ENCODE measurements around the gene SOX30.

The SOX30 gene

DNA sequence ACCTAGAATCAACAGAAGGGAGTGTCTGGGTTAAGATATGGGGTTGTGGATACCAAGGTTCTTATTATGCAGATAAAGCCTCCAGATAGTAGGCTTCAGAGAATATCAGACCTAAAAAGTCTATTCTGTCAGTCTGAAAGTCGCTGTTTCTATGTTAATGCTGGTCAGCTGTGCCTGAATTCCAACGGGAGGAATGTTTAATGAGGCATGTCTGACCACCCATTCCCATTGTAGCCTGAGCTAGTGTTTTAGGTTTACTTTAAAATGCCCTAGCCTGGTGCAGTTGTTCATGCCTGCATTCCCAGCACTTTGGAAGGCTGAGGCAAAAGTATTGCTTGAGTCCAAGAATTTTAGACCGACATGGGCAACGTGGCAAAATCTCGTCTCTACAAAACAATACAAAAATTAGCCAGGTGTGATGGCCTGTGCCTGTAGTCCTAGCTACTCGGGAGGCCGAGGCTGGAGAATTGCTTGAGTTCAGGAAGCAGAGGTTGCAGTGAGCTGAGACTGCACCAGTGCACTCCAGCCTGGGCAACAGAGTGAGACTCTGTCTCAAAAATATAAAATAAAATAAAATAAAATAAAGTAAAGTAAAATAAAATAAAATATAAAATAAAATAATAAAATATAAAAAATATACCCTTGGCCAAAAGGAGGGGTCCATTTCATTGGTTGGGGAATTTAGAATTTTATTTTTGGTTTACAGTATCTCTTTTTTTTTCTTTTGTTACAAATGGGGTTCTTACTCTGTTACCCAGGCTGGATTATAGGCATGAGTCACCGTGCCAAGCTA lies 7.8 kb upstream of the SOX30 start:
- no peak for DNase-seq (ENCODE audit: low read depth in 3 of 3)

DNA sequence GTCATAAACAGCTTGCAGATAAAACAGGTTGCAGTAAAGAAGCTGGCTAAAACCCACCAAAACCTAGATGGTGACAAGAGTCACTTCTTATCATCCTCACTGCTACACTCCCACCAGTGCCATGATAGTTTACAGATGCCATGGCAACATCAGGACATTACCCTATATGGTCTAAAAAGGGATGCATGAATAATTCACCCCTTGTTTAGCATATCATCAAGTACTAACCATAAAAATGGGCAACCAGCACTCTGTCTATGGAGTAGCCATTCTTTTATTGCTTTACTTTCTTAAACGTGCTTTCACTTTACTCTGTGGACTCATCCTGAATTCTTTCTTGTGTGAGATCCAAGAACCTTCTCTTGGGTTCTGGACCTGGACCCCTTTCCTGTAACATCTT lies 6.7 kb upstream of the SOX30 start:
- DNase-seq (ENCODE audit: low read depth in 3 of 3) = no peak

GRCh38 chr5:157657516-157657915 lies 5.3 kb upstream of the SOX30 start:
- no peak for DNase-seq (ENCODE audit: low read depth in 3 of 3)

GRCh38 chr5:157651623-157652376 lies 438 bp downstream of the SOX30 start:
- peak; percentile 52 to 79 (median 60) for DNase-seq (ENCODE audit: low read depth in 3 of 3)

DNA sequence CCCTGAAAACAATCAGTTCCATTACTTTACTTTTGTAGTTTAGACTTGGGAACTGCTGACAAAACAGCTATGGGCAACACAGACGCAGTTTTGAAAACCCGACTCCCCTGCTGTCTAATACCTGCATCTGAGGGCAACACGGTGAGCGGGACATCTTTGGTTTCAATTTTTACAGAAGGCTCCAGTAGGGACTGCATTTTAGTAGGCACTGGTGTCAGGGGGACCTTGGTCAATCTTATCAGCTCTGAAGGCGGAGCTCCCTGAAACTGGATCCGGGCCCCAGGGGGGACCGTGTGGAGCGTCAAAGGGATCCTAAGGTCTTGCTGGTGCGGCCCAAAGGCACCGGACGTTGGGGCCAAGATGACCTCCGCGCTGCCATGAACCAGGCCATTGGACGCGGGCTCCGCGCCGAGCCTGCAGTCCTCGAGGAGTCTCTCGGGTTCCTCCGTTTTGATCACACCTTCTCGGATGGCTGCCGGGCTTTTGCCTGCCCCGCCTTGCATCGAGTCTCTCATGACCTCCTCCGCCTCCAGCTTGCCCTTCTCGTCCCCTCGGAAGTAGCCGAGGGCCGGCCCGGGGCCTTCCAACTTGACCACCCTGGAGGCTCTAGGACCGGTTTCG lies 1.1 kb downstream of the SOX30 start:
- DNase-seq (ENCODE audit: low read depth in 3 of 3) = no peak

DNA sequence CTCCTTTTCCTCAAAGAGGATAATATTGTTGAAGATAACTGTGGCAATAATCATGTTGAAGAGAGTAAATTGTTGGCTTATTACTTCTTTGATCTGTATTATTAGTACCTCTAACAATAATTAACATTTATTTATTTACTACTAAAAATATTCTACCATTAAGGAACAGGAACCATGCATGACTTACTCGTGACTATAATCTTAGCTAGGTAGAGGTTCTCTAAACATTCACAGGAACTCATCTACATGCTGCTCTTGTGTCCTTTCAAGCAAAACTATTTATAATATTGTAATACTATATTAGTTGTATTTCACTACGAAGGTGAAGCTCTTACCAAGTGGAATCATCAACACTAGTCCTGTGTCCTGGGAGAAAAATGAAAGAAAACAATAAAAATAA lies 3.1 kb downstream of the SOX30 start:
- DNase-seq (ENCODE audit: low read depth in 3 of 3) = no peak

DNA sequence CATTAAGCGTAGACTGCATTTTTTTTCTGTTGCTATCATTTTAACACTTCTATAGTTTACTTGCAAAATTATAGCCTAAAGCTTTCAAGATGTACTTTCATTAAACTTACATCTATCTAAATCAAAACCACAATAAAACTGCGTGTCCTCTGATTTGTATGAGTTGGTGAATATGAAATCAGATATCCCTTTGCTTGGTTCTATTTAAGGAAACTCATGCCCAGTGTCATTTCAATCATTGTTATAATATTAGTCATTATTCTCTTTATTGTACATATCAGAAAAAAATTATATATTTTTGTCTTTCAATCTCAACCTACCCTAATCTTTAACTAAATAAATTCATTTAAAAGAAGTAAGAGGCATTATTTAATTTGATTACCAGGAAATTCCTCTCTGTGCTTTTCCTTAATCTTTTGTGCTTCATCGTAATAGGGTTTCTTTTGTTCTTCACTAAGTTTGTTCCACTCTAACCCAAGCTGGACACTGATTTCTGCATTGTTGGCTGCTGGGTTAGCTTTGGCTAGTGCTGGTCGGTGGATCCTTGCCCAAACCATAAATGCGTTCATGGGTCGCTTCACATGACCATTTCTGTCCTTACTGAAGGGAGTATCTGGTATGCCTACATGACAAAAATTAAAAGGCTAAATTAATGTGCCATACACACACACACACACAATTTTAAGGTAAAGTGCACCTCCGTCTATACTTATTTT lies 3.8 kb downstream of the SOX30 start:
- DNase-seq (ENCODE audit: low read depth in 3 of 3) = no peak

GRCh38 chr5:157640406-157641066 lies 11.7 kb downstream of the SOX30 start:
- no peak for DNase-seq (ENCODE audit: low read depth in 3 of 3)

GRCh38 chr5:157630341-157630740 lies 21.9 kb downstream of the SOX30 start:
- DNase-seq (ENCODE audit: low read depth in 3 of 3) = no peak

DNA sequence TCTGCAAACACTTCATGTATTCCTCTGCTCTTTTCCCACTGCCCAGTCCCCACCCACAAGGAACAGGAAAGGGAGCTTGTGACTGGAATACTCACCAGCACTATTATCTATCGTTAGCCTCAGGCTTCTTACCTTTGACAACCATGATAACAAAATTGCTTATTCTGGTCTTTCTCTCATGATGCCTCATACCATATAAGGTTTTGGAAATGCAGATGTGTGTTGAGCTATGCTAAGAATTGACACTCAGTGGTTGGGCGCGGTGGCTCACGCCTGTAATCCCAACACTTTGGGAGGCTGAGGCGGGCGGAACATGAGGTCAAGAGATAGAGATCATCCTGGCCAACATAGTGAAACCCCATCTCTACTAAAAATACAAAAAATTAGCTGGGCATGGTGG lies 25.4 kb downstream of the SOX30 start:
- DNase-seq (ENCODE audit: low read depth in 3 of 3) = no peak

DNA sequence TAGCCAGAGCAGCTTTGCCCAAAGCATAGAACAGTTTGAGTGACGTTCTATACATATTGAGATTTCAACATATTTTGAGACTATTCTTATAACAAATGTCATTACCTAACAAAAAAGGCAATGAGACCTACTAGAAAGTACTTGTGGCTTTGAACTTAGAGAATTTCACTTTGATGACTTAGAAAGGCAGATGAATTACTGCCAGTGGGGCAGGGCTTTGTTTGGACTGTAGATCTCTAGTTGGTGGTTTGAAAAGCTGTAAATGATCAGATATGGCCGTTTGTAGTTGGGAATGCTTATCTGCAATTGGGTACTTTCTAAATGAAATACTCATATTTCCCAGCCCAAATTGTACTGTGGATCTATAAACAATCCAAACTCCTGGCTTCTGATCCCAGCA lies 28.1 kb downstream of the SOX30 start:
- no peak for DNase-seq (ENCODE audit: low read depth in 3 of 3)

DNA sequence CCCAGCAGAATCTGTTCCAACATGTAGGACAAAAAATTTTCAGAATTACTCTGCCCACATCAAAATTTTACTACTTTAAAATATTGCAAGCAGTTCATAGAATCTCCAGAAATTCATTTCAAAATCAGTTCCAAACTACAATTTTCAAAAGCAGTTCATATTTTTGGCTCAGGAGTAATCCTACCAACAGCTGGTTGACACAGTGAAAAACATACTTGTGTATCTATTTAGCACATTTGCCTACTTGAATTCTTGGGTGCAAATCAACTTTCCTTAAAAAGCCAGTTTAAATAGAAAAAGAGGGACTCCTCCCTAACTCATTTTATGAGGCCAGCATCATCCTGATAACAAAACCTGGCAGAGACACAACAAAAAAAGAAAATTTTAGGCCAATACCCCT lies 31.5 kb downstream of the SOX30 start:
- DNase-seq (ENCODE audit: low read depth in 3 of 3) = no peak

GRCh38 chr5:157618191-157618765 lies 34.0 kb downstream of the SOX30 start:
- DNase-seq (ENCODE audit: low read depth in 3 of 3) = no peak

- no peak for DNase-seq (ENCODE audit: low read depth in 3 of 3)
Observed at GRCh38 chr5:157616785-157617184, 35.5 kb downstream of the SOX30 start.

DNA sequence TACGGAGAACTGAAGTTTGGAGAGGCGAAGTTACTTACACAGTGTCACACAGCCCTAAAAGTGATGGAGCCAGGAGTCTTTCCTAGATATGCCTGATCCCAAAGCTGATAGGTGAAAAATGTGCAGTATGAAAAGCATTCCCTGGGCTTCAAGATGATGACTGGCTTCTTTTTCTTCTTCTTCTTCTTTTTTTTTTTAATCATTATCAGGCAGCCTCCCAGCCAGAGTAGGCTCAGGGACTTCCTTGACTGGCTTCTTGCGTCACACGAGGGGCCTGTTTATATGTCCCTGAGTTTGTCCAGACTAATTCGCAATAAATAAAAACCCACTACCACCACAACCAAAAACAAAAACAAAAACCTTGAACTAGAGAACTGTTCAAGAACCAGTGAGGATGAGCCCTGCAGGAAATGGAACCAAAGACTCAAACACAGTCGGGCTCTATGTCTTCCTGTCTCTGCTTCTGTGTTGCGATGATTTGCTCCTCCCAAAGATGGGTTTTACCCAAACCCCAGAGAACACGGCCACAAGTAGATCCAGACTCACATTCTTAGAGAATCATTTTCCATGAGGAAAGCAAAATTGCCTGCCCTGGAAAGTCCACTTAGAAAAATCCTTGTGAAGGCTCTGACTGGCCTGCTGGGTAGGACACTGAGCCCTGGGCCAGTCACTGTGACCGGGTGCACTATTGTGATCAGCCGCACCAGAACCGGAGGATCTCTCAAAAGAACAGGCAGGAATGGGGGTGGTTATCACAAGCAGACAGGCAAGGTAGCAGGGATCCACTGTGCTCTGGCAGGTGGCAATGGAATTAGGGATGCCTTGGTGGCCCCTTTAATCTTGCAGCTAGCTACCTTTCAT lies 38.6 kb downstream of the SOX30 start:
- DNase-seq (ENCODE audit: low read depth in 3 of 3) = no peak

GRCh38 chr5:157612581-157612980 lies 39.7 kb downstream of the SOX30 start:
- DNase-seq (ENCODE audit: low read depth in 3 of 3) = no peak

DNA sequence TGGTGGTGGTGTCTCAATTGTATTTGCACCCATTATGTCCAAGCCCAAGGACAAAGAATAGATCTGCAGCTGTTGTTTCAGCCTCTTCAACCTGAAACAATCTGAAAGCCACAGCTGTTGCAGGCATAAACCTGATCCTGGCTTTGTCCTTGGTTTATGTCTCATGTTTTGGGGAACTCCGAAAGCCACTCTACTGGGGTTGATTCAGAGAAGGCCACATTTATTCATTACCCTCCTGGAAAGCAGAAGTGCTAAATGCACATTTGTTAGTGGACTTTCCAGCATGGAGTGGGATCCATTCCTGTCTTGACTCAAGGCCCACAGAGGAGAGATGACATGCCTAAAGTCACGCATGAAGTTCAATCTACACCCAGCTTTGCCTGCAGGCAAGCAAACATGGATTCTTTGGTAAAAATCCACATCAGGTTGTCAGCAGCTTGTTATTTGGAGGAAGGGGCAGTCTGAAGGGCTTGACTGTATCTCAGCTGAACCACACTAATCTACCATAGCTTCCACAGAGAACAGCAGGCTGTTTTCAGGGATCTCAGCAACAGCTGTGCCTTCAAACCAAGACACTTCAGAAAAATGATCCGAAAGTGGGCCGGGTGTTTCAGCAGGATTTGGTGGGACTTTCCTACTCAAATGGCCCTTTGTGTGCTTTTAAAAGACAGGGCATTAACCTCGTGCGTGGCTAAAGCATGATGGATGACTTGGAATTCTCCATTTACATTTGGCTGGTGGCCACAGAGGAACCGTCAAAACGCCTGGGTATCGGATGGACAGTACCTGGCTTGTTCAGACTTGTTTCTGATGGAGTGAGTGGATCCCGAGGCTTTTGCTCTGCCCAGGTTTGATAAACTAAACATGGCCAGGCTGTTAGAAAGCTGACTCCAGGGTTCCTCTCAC lies 40.4 kb downstream of the SOX30 start:
- no peak for DNase-seq (ENCODE audit: low read depth in 3 of 3)

DNA sequence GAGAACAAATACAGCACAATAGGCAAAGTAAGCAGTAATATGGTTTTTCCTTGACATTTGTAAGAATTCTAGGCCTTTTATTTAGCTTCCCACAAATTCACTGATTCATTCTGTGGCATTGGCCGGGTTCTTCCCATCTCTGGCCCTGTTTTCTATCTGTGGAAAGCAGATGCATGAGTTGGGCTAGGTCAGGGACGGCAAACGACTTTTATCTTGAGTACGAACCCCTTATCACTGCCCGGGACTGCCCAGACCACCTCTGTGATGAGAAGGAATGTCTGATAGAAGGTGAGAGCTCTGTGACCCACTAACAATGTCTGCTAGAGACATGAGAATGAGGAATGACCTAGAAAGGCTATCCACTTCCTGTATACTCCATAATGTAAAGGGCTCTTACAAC lies 41.2 kb downstream of the SOX30 start:
- no peak for DNase-seq (ENCODE audit: low read depth in 3 of 3)

DNA sequence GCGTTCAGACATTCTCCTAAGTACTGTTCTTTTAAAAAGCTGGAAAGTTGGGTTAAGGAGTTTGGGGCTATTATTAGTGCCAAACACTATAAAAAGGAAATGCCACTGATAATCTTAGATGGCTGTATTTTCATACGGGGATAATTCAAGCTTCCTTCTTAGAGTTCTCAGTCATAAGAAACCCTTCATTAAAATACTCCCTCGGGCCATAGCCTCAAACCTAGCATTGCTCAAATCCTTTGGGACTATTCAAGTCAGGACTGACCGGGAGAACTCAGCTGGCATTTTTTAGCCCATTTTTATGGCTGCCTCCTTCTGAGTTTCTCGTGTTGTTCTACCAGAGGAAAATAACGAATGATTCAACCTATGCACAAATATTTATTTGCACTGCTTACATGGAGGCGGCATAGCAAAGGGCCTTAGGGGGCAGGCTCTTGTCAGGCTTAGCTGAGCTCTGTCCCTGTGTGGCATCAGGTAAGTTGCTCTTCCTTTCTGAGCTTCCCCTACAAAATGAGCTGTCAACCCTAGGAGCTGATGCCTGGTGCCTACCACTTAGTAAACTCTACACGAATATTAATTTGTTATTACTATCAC lies 43.2 kb downstream of the SOX30 start:
- DNase-seq (ENCODE audit: low read depth in 3 of 3) = no peak
